GM12865 (cell line): ENCODE results near the gene CYTH3.

Experiments
- DNase-seq: peaks from one replicate; pipeline ENCODE4 v3.0.0; 2010; ENCODE audit warnings: low read depth
- H3K4me3 ChIP-seq: 2 replicates; pipeline ENCODE4 v1.5.1; 2011; ENCODE audit warnings: mild to moderate bottlenecking, low read depth, low read length, control low read depth
- CTCF ChIP-seq: IDR thresholded peaks from 2 replicates; pipeline ENCODE4 v1.5.1; 2011; ENCODE audit warnings: low read length, control low read depth, low read depth, inconsistent platforms; ENCODE audit not compliant: insufficient read depth; ENCODE audit errors: missing control alignments

Gene CYTH3

GRCh38 chr7:6279937-6280336 is 7.5 kb upstream of the CYTH3 start:
- no peak for TF ChIP-seq CTCF
- H3K4me3 ChIP-seq, result no peak overlapping the region
- no peak for DNase-seq

- no peak for TF ChIP-seq CTCF
- no peak overlapping the region for H3K4me3 ChIP-seq
- no peak for DNase-seq
Measured at GRCh38 chr7:6279341-6279740, 6.9 kb upstream of the CYTH3 start.

GRCh38 chr7:6278749-6279310 is 6.4 kb upstream of the CYTH3 start:
- no peak overlapping the region for H3K4me3 ChIP-seq
- TF ChIP-seq CTCF, result no peak
- no peak for DNase-seq

- DNase-seq, result no peak
- H3K4me3 ChIP-seq, result no peak overlapping the region
- TF ChIP-seq CTCF, result no peak
Measured at GRCh38 chr7:6277476-6277875, 5.1 kb upstream of the CYTH3 start.

- DNase-seq, result no peak
- no peak for TF ChIP-seq CTCF
- H3K4me3 ChIP-seq, result no peak overlapping the region
Measured at GRCh38 chr7:6276911-6277408, 4.5 kb upstream of the CYTH3 start.

- H3K4me3 ChIP-seq, result no peak overlapping the region
- no peak for TF ChIP-seq CTCF
- DNase-seq, result no peak
Measured at GRCh38 chr7:6274743-6275142, 2.3 kb upstream of the CYTH3 start.

- H3K4me3 ChIP-seq, result no peak overlapping the region
- TF ChIP-seq CTCF, result no peak
- no peak for DNase-seq
Measured at GRCh38 chr7:6273917-6274630, 1.6 kb upstream of the CYTH3 start.
